ENCODE results near the gene FOXO6.

Gene FOXO6

GRCh38 chr1:41382480-41383090 is 21.4 kb downstream of the FOXO6 start:
- no peak for DNase-seq (ENCODE audit: low spot score)

- DNase-seq (ENCODE audit: low spot score): no peak
These were observed 22.0 kb downstream of the FOXO6 start for GRCh38 chr1:41383094-41383852.

GRCh38 chr1:41384579-41384978 is 23.3 kb downstream of the FOXO6 start:
- no peak for DNase-seq (ENCODE audit: low spot score)

GRCh38 chr1:41385398-41386195 is 24.4 kb downstream of the FOXO6 start:
- DNase-seq (ENCODE audit: low spot score): no peak

- no peak for DNase-seq (ENCODE audit: low spot score)
These were observed 25.0 kb downstream of the FOXO6 start for GRCh38 chr1:41386196-41386663.

GRCh38 chr1:41387667-41388091 is 26.4 kb downstream of the FOXO6 start:
- DNase-seq (ENCODE audit: low spot score): peak; percentile 56

GRCh38 chr1:41388510-41388909 is 27.3 kb downstream of the FOXO6 start:
- no peak for DNase-seq (ENCODE audit: low spot score)

- DNase-seq (ENCODE audit: low spot score): no peak
These were observed 27.8 kb downstream of the FOXO6 start for GRCh38 chr1:41389009-41389408.

- no peak for DNase-seq (ENCODE audit: low spot score)
These were observed 28.9 kb downstream of the FOXO6 start for GRCh38 chr1:41390166-41390565.

- no peak for DNase-seq (ENCODE audit: low spot score)
These were observed 29.3 kb downstream of the FOXO6 start for GRCh38 chr1:41390573-41390972.

- DNase-seq (ENCODE audit: low spot score): no peak
These were observed 30.7 kb downstream of the FOXO6 start for GRCh38 chr1:41391834-41392527.

- no peak for DNase-seq (ENCODE audit: low spot score)
These were observed 31.3 kb downstream of the FOXO6 start for GRCh38 chr1:41392528-41392924.

GRCh38 chr1:41393716-41394368 is 32.6 kb downstream of the FOXO6 start:
- DNase-seq (ENCODE audit: low spot score): no peak

- DNase-seq (ENCODE audit: low spot score): no peak
These were observed 33.1 kb downstream of the FOXO6 start for GRCh38 chr1:41394369-41394744.

GRCh38 chr1:41394959-41395956 is 34.0 kb downstream of the FOXO6 start:
- peak; percentile 50 for DNase-seq (ENCODE audit: low spot score)

- no peak for DNase-seq (ENCODE audit: low spot score)
These were observed 34.9 kb downstream of the FOXO6 start for GRCh38 chr1:41396084-41396483.

GRCh38 chr1:41397020-41397419 is 35.8 kb downstream of the FOXO6 start:
- no peak for DNase-seq (ENCODE audit: low spot score)

- DNase-seq (ENCODE audit: low spot score): no peak
These were observed 36.6 kb downstream of the FOXO6 start for GRCh38 chr1:41397753-41398330.

GRCh38 chr1:41399145-41399795 is 38.0 kb downstream of the FOXO6 start:
- no peak for DNase-seq (ENCODE audit: low spot score)

Measured in SK-N-DZ (cell line).